ENCODE measurements around the gene QDPR. TPM values are rescaled to one million over a fixed set of nuclear protein-coding genes. Genes with fewer than 3 reads are reported as not detected.

Gene QDPR
- 15.2 and 21.3 TPM in 2 replicates for total RNA-seq

GRCh38 chr4:17511950-17512795, at the start of gene QDPR:
QDPR (minus strand) TSS chr4:17512090; CDS start chr4:17512054, 36 bp downstream.

GRCh38 chr4:17514865-17515264, 3.0 kb upstream of the QDPR start, which contains the start of gene CLRN2:
CLRN2 (plus strand) TSS chr4:17515165; CDS start chr4:17515267, 102 bp downstream.

Other genes starting within 250 kb of the QDPR start
- not detected in 2 replicates for gene CLRN2, start 3.1 kb upstream of the QDPR start, total RNA-seq
- gene LAP3, start 65.1 kb upstream of the QDPR start, total RNA-seq = 106 and 170 TPM in 2 replicates
- gene MED28, start 102.6 kb upstream of the QDPR start, total RNA-seq = 16.5 and 20.6 TPM in 2 replicates

All from thoracic aorta endothelial cell (primary cell).